Activated gamma-delta T cell treated with anti-CD3 and anti-CD28 coated beads, Interleukin-2, amount 50 U/mL, for 16 hours (primary cell): ENCODE measurements around the gene PPP1CA.

Experiments used
- DNase-seq: peaks from one replicate; pipeline ENCODE4 v3.0.0-alpha.2; 2020; ENCODE audit warnings: low read depth

The PPP1CA gene

GRCh38 chr11:67351275-67352005, 50.2 kb downstream of the PPP1CA start:
- DNase-seq: no peak

GRCh38 chr11:67349928-67350465, 51.7 kb downstream of the PPP1CA start:
- DNase-seq: no peak

- no peak for DNase-seq
Observed at GRCh38 chr11:67349457-67349856, 52.2 kb downstream of the PPP1CA start.

GRCh38 chr11:67349036-67349435, 52.6 kb downstream of the PPP1CA start:
- no peak for DNase-seq
